Epithelial cell of esophagus (primary cell): Measurements from ENCODE around the gene ITGAD.
A peak's percentile ranks its signal among the peaks of the same experiment; 100 is the strongest.
"Not testable (repeated sequence)": the region's sequence is repeated elsewhere in the genome, so short reads cannot be mapped to it uniquely, and the experiment has no call there.

Experiments
- DNase-seq: peaks from one replicate; pipeline ENCODE4 v3.0.0; 2010; ENCODE audit warnings: low read depth
- H3K4me3 ChIP-seq: 2 replicates; pipeline ENCODE4 v1.5.1; 2011; ENCODE audit warnings: mild to moderate bottlenecking, low read length, control low read depth
- CTCF ChIP-seq: IDR thresholded peaks from 2 replicates; pipeline ENCODE4 v1.5.1; 2011; ENCODE audit warnings: low read depth, mild to moderate bottlenecking, low read length, control low read depth, inconsistent platforms; ENCODE audit not compliant: insufficient read depth; ENCODE audit errors: missing control alignments

ITGAD gene

GRCh38 chr16:31438414-31438813 lies 45.3 kb downstream of the ITGAD start:
- TF ChIP-seq CTCF, result no peak
- DNase-seq, result no peak
- no peak overlapping the region for H3K4me3 ChIP-seq

GRCh38 chr16:31439023-31439422 lies 45.9 kb downstream of the ITGAD start:
- not testable (repeated sequence) for DNase-seq

GRCh38 chr16:31439519-31439918 lies 46.4 kb downstream of the ITGAD start:
- no peak for TF ChIP-seq CTCF
- DNase-seq, result no peak
- no peak overlapping the region for H3K4me3 ChIP-seq

More at GRCh38 chr16:31439023-31439422, 45.9 kb downstream of the ITGAD start:
- H3K4me3 ChIP-seq, result not testable (repeated sequence)

- DNase-seq, result no peak
- TF ChIP-seq CTCF, result no peak
- H3K4me3 ChIP-seq, result no peak overlapping the region
These were observed 47.5 kb downstream of the ITGAD start for GRCh38 chr16:31440516-31441184.

- TF ChIP-seq CTCF, result no peak
- peak overlapping the region; percentile 62 for H3K4me3 ChIP-seq
- no peak for DNase-seq
These were observed 48.8 kb downstream of the ITGAD start for GRCh38 chr16:31441956-31442355.

- not testable (repeated sequence) for H3K4me3 ChIP-seq, DNase-seq
These were observed 52.8 kb downstream of the ITGAD start for GRCh38 chr16:31445931-31446330.

- no peak for DNase-seq
- TF ChIP-seq CTCF, result no peak
- H3K4me3 ChIP-seq, result no peak overlapping the region
These were observed 58.1 kb downstream of the ITGAD start for GRCh38 chr16:31451201-31451600.

- no peak overlapping the region for H3K4me3 ChIP-seq
- DNase-seq, result peak; percentile 86
- TF ChIP-seq CTCF, result peak; percentile 91
These were observed 58.7 kb downstream of the ITGAD start for GRCh38 chr16:31451681-31452351.
